NCI-H748 treated with DMSO at 0.1 percent for 48 hours (cell line): ENCODE data around the gene TOX4.
A peak's percentile ranks its signal among the peaks of the same experiment; 100 is the strongest.

Experiments
- DNase-seq: peaks from one replicate; lab custom pipeline; 2025; lab: John Stamatoyannopoulos, UW

Gene TOX4

GRCh38 chr14:21503376-21503775 is 26.4 kb downstream of the TOX4 start:
- DNase-seq, result no peak

- DNase-seq, result no peak
These were observed 28.1 kb downstream of the TOX4 start for GRCh38 chr14:21505012-21505553.

- DNase-seq, result no peak
These were observed 29.6 kb downstream of the TOX4 start for GRCh38 chr14:21506557-21506956.

- no peak for DNase-seq
These were observed 32.6 kb downstream of the TOX4 start for GRCh38 chr14:21509432-21510143.

GRCh38 chr14:21510735-21511657 is 34.0 kb downstream of the TOX4 start, which contains the start of gene METTL3:
METTL3 (minus strand) TSS chr14:21511340; CDS start chr14:21511223, 117 bp downstream.
- peak; percentile 96 for DNase-seq

- DNase-seq, result no peak
These were observed 37.3 kb downstream of the TOX4 start for GRCh38 chr14:21514341-21514740.

GRCh38 chr14:21518725-21519124 is 41.7 kb downstream of the TOX4 start:
- no peak for DNase-seq

GRCh38 chr14:21520767-21521166 is 43.8 kb downstream of the TOX4 start:
- DNase-seq, result no peak

- no peak for DNase-seq
These were observed 44.5 kb downstream of the TOX4 start for GRCh38 chr14:21521501-21521900.

GRCh38 chr14:21523203-21523602 is 46.2 kb downstream of the TOX4 start:
- DNase-seq, result no peak

- DNase-seq, result no peak
These were observed 47.8 kb downstream of the TOX4 start for GRCh38 chr14:21524575-21525490.

- DNase-seq, result peak; percentile 3
These were observed 48.6 kb downstream of the TOX4 start for GRCh38 chr14:21525571-21525961.

- DNase-seq, result peak; percentile 93
These were observed 49.1 kb downstream of the TOX4 start, which contains the start of gene SALL2 for GRCh38 chr14:21525962-21526671. SALL2 (minus strand) TSS chr14:21526346; CDS start chr14:21526127, 219 bp downstream.

- DNase-seq, result peak; percentile 19
These were observed 49.8 kb downstream of the TOX4 start for GRCh38 chr14:21526672-21527317.

- DNase-seq, result no peak
These were observed 50.3 kb downstream of the TOX4 start for GRCh38 chr14:21527318-21527679.

- no peak for DNase-seq
These were observed 51.7 kb downstream of the TOX4 start for GRCh38 chr14:21528381-21529348.

- no peak for DNase-seq
These were observed 52.5 kb downstream of the TOX4 start for GRCh38 chr14:21529515-21529914.

- DNase-seq, result no peak
These were observed 56.3 kb downstream of the TOX4 start for GRCh38 chr14:21533294-21533693.

- no peak for DNase-seq
These were observed 57.6 kb downstream of the TOX4 start for GRCh38 chr14:21534576-21534975.
